ENCODE data around the gene GPR108.
A peak's percentile ranks its signal among the peaks of the same experiment; 100 is the strongest.

GPR108 gene

DNA sequence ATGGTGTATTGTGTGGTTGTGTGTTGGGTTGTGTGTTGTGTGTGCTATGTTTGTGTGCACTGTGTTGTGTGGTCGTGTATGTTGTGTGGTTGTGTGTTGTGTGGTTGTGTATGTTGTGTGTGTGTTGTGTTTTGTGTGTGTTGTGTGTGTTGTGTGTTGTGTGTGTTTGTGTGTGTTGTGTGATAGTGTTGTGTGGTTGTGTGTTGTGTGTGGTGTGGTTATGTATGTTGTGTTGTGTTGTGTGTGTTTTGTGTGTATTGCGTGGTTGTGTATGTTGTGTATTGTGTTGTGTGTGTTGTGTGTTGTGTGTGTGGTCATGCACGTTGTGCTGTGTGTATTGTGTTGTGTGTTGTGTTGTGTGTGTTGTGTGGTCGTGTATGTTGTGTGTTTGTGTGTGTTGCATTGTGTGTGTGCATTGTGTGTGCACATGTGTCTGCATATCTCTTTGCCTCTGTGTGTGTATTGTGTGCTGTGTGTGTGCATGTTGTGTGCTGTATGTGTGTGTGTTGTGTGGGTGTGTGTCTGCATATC, 19.9 kb downstream of the GPR108 start:
- H3K27ac Mint-ChIP-seq = peak overlapping the region; percentile 2
- no peaks in the 10 kb centered on the region for H3K36me3 Mint-ChIP-seq (ENCODE audit: low read depth)
- no peaks in the 10 kb centered on the region for H3K9me3 Mint-ChIP-seq
- peaks cover 38% of the 10 kb centered on the region for H3K27me3 Mint-ChIP-seq (ENCODE audit: low read depth, poor library complexity)
- no peak overlapping the region for H3K4me3 Mint-ChIP-seq
- peaks cover 19% of the 10 kb centered on the region for H3K4me1 Mint-ChIP-seq
- no peak for DNase-seq
- TF ChIP-seq, protein P1, sequence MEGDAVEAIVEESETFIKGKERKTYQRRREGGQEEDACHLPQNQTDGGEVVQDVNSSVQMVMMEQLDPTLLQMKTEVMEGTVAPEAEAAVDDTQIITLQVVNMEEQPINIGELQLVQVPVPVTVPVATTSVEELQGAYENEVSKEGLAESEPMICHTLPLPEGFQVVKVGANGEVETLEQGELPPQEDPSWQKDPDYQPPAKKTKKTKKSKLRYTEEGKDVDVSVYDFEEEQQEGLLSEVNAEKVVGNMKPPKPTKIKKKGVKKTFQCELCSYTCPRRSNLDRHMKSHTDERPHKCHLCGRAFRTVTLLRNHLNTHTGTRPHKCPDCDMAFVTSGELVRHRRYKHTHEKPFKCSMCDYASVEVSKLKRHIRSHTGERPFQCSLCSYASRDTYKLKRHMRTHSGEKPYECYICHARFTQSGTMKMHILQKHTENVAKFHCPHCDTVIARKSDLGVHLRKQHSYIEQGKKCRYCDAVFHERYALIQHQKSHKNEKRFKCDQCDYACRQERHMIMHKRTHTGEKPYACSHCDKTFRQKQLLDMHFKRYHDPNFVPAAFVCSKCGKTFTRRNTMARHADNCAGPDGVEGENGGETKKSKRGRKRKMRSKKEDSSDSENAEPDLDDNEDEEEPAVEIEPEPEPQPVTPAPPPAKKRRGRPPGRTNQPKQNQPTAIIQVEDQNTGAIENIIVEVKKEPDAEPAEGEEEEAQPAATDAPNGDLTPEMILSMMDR (IDR thresholded peaks at IDR 0.05) = no peak

DNA sequence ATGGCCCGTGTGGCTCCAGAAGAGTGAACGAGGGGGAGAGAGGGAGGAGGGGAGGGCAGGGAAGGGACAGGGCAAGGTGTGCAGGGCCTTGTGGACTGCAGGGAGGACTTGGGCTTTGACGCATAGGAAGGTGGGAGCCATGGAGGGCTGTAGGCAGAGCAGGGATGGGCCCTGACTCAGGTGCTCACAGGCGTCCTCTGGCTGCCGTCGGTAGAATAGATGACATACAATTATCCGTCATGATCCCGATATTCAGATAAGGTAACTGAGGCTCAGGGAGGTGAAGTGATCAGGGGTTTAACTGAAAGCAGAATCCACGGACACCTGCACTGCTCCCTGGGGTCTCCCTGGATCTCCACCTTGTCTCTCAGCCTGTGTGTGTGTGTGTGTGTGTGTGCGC, 20.3 kb downstream of the GPR108 start:
- Mint-ChIP-seq H3K4me3 (no peak overlapping the region), H3K27ac (no peak overlapping the region), H3K9me3 (no peaks in the 10 kb centered on the region), H3K4me1 (peaks cover 19% of the 10 kb centered on the region), H3K36me3 (ENCODE audit: low read depth) (no peaks in the 10 kb centered on the region), H3K27me3 (ENCODE audit: low read depth, poor library complexity) (peaks cover 42% of the 10 kb centered on the region)
- TF ChIP-seq, protein P1 (IDR thresholded peaks at IDR 0.05) = no peak
- no peak for DNase-seq

DNA sequence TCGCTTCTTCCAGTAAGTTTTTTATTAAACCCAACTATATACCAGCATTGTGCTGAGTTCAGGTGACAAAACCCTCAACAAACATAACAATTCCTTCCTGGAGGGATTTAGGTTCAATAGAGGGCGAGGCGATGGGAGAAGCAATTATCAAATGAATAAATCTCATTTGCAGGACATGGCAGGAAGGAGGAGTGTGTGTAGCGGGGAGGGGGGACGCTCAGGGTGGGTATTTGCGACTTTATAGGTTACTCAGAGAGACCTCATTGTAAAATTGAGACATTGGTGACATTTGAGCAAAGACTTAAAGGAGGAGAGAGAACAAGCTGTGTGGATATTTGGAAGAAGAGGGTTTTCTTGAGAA, 20.8 kb downstream of the GPR108 start:
- no peak for DNase-seq
- TF ChIP-seq, protein P1 (IDR thresholded peaks at IDR 0.05) = no peak
- Mint-ChIP-seq H3K4me3 (no peak overlapping the region), H3K27ac (no peak overlapping the region), H3K4me1 (peaks cover 14% of the 10 kb centered on the region), H3K9me3 (no peaks in the 10 kb centered on the region), H3K27me3 (ENCODE audit: low read depth, poor library complexity) (peaks cover 47% of the 10 kb centered on the region), H3K36me3 (ENCODE audit: low read depth) (no peaks in the 10 kb centered on the region)

DNA sequence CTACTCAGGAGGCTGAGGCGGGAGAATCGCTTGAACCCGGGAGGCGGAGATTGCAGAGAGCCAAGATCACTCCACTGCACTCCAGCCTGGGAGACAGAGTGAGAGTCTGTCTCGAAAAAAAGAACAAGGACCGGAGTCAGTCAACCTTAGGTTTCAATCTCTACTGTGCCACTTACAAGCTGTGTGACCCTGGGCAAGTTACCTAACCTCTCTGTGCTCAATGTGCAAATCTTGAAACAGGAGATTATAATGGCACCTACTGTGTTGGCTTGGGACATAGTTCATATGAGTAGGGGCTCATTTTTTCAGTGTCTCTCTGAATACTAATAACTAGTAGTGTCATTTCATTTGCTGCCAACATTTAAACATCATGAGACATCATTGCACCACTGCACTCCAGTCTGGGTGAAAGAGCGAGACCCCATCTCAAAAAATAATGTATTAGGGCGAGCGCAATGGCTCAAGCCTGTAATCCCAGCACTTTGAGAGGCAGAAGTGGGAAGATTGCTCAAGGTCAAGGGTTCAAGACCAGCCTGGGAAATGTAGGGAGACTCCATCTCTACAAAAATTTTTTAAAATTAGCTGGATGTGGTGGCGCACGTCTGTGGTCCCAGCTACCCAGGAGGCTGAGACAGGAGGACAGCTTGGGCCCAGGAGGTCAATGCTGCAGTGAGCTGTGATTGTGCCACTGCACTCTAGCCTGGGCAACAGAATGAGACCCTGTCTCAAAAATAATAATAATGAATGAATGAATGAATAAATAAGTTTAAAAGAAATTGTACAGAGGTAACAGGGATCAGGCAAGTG, 22.4 kb downstream of the GPR108 start:
- Mint-ChIP-seq H3K27me3 (ENCODE audit: low read depth, poor library complexity) (peaks cover 59% of the 10 kb centered on the region), H3K4me3 (no peak overlapping the region), H3K27ac (no peak overlapping the region), H3K4me1 (peaks cover 6% of the 10 kb centered on the region), H3K9me3 (no peaks in the 10 kb centered on the region), H3K36me3 (ENCODE audit: low read depth) (no peaks in the 10 kb centered on the region)
- TF ChIP-seq, protein P1 (IDR thresholded peaks at IDR 0.05) = no peak
- no peak for DNase-seq

DNA sequence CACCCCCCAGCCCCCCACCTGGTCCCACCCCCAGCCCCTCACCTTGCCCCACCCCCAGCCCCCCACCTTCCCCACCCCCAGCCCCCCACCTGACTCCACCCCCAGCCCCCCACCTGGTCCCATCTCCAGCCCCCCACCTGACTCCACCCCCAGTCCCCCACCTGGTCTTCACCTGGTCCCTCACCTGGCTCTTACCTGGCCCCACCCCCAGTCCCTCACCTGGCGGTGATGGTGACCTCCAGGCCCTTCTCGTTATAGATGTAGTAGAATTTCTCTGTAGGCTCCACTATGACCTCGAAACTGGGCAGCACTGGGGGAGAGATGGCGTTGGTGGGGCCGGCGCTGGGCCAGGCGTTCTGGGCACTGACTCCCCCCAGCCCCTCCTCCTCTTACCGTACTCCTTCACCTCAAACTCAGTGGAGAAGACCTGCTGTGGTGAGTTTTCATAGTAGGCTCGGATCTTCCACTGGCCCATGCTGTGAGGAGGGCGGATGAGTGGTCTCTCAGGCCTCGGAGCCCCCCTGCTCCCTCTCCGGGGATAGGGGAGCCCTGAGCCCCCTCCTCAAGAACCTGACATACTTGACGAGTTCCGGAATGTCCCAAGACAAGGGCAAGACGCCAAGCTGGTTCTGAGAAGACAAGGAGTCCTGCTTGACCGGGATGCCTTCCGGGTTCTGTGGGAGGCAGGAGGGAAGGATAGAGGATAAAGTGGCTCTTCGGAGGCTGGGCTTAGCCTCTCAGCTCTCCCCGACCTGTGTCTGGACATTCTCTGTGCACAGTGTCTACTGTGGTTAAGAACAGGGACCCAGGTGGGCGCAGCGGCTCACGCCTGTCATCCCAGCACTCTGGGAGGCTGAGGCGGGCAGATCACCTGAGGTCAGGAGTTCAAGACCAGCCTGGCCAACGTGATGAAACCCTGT, 23.3 kb downstream of the GPR108 start:
- Mint-ChIP-seq H3K9me3 (no peaks in the 10 kb centered on the region), H3K27me3 (ENCODE audit: low read depth, poor library complexity) (peaks cover 62% of the 10 kb centered on the region), H3K36me3 (ENCODE audit: low read depth) (no peaks in the 10 kb centered on the region), H3K4me1 (peaks cover 6% of the 10 kb centered on the region), H3K4me3 (no peak overlapping the region), H3K27ac (no peak overlapping the region)
- TF ChIP-seq, protein P1 (IDR thresholded peaks at IDR 0.05) = no peak
- no peak for DNase-seq

All from nephron progenitor cell (in vitro differentiated cells).